NK-92 (cell line): ENCODE data around the gene OVOL3.

Experiments
- DNase-seq: peaks from one replicate; lab custom pipeline; 2025; ENCODE audit not compliant: unreplicated experiment; lab: John Stamatoyannopoulos, UW

Gene OVOL3

DNA sequence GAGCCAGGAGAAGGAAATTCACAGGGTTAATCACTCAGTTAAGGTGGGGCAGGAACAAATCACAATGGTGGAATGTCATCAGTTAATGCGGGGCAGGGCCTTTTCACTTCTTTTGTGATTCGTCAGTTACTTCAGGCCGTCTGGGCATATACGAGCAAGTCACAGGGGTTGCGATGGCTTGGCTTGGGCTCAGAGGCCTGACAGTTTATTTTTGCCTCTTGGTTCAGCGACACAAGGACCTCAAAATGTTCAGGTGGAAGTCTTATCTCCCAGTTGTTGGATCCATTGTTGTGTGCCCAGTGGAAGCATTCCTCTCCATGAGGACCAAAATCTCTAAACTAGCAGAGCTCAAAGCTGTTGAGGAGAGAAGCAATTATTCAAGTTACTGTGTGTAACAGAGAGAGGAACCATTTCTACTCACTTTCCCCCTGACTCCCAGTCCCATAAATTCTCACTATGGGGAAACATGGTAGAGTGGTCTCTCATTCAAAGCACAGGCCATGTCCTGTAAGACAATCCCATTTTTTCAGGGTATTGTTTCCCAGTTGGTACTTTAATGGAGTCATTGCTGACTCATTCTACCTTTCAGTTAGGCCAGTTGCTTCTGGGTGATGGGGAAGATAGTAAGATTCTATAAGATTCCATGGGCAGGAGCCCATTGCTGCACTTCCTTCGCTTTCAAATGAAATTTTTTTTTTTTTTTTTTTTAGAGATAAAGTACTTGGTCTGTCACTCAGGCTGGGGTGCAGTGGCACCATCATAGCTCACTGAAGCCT lies 50.1 kb downstream of the OVOL3 start:
- DNase-seq: no peak
